GM23338 (cell line): ENCODE measurements around the gene E2F3.

Experiments used
- CREB1 ChIP-seq: fragments of 250-450 bp; sonication (Bioruptor Pico); IDR thresholded peaks from 2 replicates; pipeline ENCODE4 v1.5.0; 2020; ENCODE audit warnings: low read depth, mild to moderate bottlenecking, moderate library complexity
- EZH2 ChIP-seq: fragments of 200-600 bp; sonication (generic); IDR thresholded peaks from one replicate; pipeline ENCODE4 v1.8.0; 2017; ENCODE audit warnings: antibody characterized with exemption, mild to moderate bottlenecking, low read depth; ENCODE audit not compliant: unreplicated experiment
- EZH2phosphoT487 ChIP-seq: fragments of 200-600 bp; sonication (generic); IDR thresholded peaks from one replicate; pipeline ENCODE4 v1.8.1; 2018; ENCODE audit warnings: antibody characterized with exemption; ENCODE audit not compliant: unreplicated experiment
- POLR2AphosphoS5 ChIP-seq: IDR thresholded peaks from 2 replicates; pipeline ENCODE4 v1.6.1; 2016; ENCODE audit warnings: antibody characterized with exemption, low read depth
- ZNF331 ChIP-seq: fragments of 250-450 bp; sonication (Bioruptor Pico); IDR thresholded peaks from 2 replicates; pipeline ENCODE4 v1.5.0; 2020; ENCODE audit warnings: low read depth, mild to moderate bottlenecking, moderate library complexity
- TF ChIP-seq, protein P1 (sequence below), 2 experiments: fragments of 200-600 bp in 1 of 2; sonication (generic) in 1 of 2; conservative IDR thresholded peaks; 2 replicates each; pipeline versions ENCODE4 v1.5.1 to v1.6.1; 2016 to 2017; ENCODE audit warnings: antibody characterized with exemption in 2 of 2, low read depth in 2 of 2, mild to moderate bottlenecking in 2 of 2, moderate library complexity in 1 of 2
- TF ChIP-seq, protein P2 (sequence below): fragments of 250-450 bp; sonication (Bioruptor Pico); IDR thresholded peaks from 2 replicates; pipeline ENCODE4 v1.5.0; 2020; ENCODE audit warnings: mild to moderate bottlenecking, moderate library complexity
- TF ChIP-seq, protein P3 (sequence below): IDR thresholded peaks from one replicate; pipeline ENCODE4 v1.6.1; 2018; ENCODE audit warnings: antibody characterized with exemption; ENCODE audit not compliant: unreplicated experiment
- TF ChIP-seq, protein P4 (sequence below): IDR thresholded peaks from 2 replicates; pipeline ENCODE4 v1.6.1; 2016; ENCODE audit warnings: antibody characterized with exemption

DNA sequence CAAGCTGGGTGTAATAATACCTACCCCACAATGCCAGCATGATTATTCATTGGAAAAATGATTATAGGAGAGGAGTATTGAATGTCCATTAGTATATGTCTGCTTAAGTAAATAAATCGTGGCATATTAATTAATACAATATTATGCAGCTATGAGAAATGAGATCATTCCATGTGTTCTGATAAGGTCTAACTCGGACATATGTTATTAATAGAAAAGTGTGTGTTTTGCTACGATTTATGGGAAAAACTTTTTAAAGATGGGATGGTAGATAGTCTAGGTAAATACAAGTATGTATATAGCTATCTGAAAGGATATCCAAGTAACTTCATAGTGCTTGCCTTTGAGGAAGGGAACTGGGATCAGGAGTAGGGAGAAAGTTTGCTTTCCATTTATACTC, 71.1 kb downstream of the E2F3 start:
- TF ChIP-seq, protein P1, sequence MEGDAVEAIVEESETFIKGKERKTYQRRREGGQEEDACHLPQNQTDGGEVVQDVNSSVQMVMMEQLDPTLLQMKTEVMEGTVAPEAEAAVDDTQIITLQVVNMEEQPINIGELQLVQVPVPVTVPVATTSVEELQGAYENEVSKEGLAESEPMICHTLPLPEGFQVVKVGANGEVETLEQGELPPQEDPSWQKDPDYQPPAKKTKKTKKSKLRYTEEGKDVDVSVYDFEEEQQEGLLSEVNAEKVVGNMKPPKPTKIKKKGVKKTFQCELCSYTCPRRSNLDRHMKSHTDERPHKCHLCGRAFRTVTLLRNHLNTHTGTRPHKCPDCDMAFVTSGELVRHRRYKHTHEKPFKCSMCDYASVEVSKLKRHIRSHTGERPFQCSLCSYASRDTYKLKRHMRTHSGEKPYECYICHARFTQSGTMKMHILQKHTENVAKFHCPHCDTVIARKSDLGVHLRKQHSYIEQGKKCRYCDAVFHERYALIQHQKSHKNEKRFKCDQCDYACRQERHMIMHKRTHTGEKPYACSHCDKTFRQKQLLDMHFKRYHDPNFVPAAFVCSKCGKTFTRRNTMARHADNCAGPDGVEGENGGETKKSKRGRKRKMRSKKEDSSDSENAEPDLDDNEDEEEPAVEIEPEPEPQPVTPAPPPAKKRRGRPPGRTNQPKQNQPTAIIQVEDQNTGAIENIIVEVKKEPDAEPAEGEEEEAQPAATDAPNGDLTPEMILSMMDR (conservative IDR thresholded peaks at IDR 0.05; ENCODE audit: low read depth in 2 of 2): no peak
- TF ChIP-seq EZH2: no peak
- no peak for TF ChIP-seq POLR2AphosphoS5
- TF ChIP-seq ZNF331: no peak
- TF ChIP-seq, protein P2, sequence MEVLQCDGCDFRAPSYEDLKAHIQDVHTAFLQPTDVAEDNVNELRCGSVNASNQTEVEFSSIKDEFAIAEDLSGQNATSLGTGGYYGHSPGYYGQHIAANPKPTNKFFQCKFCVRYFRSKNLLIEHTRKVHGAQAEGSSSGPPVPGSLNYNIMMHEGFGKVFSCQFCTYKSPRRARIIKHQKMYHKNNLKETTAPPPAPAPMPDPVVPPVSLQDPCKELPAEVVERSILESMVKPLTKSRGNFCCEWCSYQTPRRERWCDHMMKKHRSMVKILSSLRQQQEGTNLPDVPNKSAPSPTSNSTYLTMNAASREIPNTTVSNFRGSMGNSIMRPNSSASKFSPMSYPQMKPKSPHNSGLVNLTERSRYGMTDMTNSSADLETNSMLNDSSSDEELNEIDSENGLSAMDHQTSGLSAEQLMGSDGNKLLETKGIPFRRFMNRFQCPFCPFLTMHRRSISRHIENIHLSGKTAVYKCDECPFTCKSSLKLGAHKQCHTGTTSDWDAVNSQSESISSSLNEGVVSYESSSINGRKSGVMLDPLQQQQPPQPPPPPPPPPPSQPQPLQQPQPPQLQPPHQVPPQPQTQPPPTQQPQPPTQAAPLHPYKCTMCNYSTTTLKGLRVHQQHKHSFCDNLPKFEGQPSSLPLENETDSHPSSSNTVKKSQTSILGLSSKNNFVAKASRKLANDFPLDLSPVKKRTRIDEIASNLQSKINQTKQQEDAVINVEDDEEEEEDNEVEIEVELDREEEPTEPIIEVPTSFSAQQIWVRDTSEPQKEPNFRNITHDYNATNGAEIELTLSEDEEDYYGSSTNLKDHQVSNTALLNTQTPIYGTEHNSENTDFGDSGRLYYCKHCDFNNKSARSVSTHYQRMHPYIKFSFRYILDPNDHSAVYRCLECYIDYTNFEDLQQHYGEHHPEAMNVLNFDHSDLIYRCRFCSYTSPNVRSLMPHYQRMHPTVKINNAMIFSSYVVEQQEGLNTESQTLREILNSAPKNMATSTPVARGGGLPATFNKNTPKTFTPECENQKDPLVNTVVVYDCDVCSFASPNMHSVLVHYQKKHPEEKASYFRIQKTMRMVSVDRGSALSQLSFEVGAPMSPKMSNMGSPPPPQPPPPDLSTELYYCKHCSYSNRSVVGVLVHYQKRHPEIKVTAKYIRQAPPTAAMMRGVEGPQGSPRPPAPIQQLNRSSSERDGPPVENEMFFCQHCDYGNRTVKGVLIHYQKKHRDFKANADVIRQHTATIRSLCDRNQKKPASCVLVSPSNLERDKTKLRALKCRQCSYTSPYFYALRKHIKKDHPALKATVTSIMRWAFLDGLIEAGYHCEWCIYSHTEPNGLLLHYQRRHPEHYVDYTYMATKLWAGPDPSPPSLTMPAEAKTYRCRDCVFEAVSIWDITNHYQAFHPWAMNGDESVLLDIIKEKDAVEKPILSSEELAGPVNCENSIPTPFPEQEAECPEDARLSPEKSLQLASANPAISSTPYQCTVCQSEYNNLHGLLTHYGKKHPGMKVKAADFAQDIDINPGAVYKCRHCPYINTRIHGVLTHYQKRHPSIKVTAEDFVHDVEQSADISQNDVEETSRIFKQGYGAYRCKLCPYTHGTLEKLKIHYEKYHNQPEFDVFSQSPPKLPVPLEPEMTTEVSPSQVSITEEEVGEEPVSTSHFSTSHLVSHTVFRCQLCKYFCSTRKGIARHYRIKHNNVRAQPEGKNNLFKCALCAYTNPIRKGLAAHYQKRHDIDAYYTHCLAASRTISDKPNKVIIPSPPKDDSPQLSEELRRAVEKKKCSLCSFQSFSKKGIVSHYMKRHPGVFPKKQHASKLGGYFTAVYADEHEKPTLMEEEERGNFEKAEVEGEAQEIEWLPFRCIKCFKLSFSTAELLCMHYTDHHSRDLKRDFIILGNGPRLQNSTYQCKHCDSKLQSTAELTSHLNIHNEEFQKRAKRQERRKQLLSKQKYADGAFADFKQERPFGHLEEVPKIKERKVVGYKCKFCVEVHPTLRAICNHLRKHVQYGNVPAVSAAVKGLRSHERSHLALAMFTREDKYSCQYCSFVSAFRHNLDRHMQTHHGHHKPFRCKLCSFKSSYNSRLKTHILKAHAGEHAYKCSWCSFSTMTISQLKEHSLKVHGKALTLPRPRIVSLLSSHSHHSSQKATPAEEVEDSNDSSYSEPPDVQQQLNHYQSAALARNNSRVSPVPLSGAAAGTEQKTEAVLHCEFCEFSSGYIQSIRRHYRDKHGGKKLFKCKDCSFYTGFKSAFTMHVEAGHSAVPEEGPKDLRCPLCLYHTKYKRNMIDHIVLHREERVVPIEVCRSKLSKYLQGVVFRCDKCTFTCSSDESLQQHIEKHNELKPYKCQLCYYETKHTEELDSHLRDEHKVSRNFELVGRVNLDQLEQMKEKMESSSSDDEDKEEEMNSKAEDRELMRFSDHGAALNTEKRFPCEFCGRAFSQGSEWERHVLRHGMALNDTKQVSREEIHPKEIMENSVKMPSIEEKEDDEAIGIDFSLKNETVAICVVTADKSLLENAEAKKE (CRISPR knock-in tag): no peak
- TF ChIP-seq, protein P3, sequence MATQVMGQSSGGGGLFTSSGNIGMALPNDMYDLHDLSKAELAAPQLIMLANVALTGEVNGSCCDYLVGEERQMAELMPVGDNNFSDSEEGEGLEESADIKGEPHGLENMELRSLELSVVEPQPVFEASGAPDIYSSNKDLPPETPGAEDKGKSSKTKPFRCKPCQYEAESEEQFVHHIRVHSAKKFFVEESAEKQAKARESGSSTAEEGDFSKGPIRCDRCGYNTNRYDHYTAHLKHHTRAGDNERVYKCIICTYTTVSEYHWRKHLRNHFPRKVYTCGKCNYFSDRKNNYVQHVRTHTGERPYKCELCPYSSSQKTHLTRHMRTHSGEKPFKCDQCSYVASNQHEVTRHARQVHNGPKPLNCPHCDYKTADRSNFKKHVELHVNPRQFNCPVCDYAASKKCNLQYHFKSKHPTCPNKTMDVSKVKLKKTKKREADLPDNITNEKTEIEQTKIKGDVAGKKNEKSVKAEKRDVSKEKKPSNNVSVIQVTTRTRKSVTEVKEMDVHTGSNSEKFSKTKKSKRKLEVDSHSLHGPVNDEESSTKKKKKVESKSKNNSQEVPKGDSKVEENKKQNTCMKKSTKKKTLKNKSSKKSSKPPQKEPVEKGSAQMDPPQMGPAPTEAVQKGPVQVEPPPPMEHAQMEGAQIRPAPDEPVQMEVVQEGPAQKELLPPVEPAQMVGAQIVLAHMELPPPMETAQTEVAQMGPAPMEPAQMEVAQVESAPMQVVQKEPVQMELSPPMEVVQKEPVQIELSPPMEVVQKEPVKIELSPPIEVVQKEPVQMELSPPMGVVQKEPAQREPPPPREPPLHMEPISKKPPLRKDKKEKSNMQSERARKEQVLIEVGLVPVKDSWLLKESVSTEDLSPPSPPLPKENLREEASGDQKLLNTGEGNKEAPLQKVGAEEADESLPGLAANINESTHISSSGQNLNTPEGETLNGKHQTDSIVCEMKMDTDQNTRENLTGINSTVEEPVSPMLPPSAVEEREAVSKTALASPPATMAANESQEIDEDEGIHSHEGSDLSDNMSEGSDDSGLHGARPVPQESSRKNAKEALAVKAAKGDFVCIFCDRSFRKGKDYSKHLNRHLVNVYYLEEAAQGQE: no peak
- TF ChIP-seq EZH2phosphoT487: no peak
- TF ChIP-seq, protein P4, sequence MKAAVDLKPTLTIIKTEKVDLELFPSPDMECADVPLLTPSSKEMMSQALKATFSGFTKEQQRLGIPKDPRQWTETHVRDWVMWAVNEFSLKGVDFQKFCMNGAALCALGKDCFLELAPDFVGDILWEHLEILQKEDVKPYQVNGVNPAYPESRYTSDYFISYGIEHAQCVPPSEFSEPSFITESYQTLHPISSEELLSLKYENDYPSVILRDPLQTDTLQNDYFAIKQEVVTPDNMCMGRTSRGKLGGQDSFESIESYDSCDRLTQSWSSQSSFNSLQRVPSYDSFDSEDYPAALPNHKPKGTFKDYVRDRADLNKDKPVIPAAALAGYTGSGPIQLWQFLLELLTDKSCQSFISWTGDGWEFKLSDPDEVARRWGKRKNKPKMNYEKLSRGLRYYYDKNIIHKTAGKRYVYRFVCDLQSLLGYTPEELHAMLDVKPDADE: no peak
- TF ChIP-seq CREB1 (CRISPR knock-in tag): no peak
